NCI-H1930 (cell line): ENCODE results near the gene REV1.

Experiments used
- DNase-seq, 2 experiments: peaks; one replicate each; lab custom pipeline; 2025; lab: John Stamatoyannopoulos, UW

The REV1 gene

DNA sequence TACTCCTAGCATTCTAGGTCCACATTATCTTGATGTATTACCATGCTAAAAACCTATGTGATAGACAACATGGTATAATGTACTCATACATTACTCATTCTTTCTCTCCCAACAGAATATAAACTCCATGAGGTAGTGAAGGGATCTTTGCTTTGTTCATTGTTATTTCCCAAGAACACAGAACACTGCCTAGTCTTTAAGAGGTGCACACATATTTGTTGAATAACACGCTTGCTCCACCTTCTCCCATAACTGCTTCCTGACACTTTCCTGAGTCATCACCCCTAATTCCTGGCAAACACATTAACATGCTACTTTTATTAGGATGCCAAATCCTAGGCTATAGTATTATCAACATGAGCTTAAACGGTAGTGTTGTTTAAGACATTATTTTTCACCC is 41.3 kb downstream of the REV1 start:
- DNase-seq, result no peak

DNA sequence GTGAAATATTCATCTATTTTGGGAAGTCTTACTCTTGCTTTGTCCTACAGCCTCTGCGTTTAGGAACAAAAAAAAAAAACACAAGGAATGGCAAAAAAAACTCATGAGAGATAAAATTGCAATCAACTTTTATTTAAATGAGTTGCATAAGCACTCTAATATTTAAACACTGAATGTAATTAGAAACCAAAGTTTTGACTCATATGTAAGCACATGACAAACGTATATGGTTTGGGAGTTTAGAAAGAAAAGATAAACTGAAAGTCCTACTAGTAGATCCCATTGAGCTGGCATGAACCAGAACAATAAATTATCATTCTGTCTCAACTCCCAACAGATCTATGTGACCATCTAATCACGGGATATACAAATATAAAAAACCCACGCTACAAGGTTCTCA is 44.8 kb downstream of the REV1 start:
- DNase-seq, result no peak

DNA sequence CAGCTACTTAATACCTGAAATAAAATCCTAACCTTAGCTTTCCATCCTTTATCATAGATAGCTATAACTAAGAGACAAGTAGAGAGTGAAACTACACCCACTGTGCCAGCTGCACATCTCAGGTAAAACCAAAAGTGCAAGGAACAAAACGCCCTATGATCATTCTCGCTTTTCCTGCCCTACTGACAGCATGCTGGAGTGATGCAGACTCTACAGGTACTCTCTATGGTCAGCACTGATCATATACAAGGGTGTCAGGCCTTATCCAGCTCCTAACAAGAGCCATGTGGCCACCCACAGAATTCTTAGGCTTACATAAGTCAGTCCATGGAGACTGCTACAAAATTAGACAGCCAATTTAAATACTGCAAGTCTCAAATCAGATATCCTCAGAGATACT is 45.6 kb downstream of the REV1 start:
- DNase-seq, result no peak

DNA sequence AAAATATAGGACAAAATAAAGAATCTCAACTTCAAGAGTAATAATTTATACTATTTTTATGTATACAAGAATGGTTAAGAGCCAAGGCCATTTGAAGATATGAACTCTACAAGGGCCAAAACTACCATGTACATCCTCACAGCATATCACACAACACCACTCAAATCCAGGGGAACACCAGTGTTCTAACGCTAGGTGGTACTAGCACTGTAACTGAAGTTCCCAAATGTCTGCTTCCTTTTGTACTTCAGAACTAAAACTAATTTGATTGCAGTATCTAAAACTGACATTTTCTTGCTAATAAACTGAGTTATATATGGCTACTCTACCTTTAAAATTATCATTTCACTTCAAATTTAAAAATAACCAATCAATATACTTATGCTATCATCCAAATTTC is 47.0 kb downstream of the REV1 start:
- no peak for DNase-seq

DNA sequence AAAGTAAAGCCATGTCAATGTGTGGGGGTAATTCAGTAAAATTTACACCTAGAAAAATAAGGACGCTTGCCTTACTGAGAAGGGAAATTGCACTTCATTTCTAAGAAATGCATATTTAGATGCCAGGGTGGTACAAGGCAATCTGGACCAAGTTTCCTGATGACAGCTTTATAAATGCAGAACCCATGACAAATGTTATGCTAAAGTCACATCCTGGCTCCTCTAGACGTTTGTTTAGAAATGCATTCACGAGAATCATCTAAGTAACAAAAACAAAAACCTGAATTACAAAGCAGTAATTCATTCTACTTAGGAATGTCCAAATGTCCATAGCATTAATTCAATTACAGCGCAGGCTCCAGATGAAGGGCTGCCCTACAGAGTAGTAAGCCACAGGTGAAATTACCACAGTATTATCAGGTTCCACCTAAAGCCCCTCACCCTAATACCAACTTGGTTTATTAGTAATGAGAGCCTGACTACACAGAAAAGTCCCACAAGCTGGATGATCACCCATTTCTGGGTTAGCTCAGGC is 49.8 kb downstream of the REV1 start:
- no peak for DNase-seq

DNA sequence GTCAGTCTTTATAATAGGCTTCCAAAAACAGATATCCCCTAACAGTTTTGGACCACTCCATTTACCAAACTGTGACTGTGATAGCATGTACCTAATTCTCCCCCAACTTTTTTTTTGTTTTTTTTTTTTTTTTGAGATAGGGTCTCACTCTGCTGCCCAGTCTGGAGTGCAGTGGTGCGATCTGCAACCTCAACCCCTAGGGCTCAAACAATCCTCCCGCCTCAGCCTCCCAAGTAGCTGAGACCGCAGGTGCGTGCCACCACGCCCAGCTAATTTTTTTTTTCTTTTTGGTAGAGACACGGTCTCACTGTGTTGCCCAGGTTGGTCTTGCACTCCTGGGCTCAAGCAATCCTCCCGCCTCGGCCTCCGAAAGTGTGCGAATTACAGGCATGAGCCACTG is 52.9 kb downstream of the REV1 start:
- no peak for DNase-seq

DNA sequence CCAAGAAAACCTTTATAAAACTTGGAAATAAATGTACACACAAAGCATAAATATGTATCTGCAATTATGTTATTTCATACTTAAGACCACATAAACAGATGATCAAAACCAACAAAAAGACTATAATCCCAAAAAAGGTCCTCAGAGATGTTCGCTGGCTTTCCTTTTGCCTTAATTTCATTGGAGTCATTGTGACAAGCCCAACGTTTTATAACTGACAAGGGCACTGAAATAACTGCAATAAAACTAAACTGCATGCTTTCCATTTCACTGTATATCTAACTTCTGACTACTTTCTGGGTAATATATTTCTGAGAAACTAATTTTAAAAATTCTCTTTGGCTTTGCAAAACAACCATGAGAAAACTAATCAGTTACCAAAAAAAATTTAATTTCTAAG is 56.5 kb downstream of the REV1 start:
- DNase-seq, result no peak

DNA sequence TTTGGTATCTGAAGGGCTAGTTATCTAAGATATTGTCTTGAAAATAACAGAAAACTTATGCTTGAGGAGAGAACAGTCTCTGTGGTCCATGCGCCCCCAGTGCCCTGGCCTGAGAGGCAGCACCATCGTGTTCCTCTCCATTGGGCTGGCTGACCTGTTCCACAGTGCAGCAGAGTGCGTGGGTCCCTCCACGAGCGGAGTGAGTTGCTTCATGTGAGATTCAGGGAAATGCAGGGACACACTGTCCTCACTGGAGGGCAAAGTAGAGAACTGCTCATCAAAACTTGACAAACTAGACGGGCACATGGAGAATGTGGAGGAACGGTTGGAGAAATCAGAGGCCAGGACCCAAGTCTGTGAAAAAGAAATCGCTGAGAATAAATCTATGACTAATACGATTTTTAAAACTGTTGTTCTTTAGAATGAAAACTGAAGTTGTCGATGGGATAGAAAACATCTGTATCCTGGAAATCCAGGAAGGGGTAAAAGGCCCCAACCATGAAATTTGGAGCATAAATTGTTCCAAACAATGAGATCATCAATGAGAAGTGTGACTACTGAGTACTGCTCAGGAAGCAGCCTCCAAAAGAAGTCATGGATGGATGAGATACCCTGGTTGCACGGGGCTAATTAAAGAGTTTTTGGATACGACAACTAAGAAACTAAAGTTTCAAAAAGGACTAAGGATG is 58.1 kb downstream of the REV1 start:
- no peak for DNase-seq

DNA sequence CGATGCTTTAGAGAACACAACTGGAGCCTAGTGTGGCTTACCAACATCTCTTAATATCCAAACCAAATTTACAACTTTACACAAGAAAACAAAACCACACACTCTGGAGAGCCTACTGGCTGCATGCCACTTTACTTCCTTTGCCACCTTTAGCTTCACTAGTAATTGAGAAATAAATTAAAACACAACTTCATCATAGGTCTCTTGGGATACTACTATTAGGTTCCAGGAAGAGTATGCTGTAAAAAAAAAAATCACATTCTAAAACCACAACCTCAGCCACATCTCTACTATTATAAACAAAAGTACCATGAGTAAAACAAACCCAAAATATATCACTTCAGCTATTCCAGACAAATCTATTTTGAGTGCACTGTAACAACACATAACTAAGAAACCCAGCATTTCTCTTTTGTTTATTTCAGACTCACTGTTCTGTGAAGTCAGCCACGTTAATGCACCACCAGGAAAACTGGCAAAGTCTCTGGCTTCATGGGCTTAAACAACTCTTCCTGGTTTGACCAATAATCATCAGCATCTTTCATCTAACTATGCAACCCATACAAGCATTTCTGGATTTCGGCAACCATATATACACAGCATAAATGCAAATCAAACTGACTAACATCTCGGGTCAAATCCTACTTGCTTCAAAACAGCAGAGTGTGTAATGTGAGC is 59.1 kb downstream of the REV1 start:
- DNase-seq, result no peak

DNA sequence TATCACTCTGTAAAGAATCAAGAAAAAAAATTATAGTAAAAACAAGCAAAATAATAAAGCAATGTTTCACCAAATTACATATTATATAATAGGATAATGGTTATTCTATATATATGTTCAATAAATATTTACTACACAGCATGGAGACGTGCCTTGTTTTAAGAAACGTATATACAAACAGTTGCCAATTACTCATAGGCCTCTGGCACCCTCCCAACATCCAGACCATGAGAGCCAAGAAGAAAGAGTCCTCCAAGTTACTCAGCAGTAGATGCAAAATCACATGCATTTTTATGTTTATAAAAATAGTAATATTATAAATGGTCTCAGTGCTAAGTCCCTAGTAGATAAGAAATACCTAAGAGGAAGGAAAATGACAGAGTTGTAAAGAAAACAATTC is 64.8 kb downstream of the REV1 start:
- no peak for DNase-seq

DNA sequence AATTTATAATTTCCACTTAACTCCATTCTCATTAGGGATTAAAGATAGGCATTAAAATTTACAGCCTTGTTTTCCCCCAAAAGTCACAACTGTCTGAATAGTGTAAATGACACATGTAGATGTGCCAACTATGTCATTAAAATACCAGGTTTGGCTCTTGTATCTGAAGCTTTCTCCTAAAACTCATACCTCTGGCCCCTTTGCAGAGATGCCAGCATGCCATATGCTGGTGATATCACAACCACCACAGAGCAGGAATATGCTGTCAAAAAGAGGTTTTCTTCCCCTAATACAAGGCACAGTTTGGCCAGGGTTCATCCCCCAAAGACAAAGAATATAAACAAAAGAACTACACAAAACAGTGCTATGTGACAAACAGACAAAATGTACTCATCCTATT is 65.4 kb downstream of the REV1 start:
- no peak for DNase-seq

DNA sequence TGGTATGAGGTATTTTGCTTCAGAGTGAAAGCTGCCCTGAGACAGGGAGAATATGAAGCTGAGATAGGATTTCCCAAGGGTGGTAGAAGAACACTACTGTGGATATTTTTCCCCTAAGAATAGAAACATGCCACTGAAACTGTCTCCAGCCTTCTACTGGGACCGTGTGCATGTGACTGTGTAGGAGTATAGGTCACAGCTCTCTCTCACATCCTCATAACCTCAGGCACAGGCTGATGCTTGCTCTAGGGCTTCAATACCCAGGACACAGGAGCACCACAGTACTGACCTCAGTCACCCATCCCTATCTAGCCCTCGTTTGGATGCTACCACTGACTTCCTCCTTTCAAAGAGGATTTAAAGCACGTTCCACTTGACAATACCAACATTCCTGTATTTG is 67.2 kb downstream of the REV1 start:
- DNase-seq, result no peak

DNA sequence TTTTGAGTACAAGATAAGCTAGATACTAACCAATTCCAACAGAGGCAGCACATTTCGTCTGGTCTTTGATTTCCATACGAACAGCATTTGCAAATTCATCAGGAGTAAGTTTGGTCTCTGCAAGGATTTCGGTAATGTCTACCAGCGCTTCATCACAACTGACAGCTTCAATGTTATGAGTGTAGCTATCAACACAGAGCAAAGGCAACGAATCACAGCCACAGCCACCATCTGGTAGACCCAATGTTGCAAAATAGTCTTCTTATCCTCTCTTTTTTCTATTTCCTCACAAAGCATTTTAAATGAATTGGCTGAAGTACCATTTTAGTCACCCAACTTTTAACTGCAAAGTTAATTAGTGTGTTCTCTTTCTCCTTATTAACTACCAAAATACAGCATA is 68.3 kb downstream of the REV1 start:
- no peak for DNase-seq

DNA sequence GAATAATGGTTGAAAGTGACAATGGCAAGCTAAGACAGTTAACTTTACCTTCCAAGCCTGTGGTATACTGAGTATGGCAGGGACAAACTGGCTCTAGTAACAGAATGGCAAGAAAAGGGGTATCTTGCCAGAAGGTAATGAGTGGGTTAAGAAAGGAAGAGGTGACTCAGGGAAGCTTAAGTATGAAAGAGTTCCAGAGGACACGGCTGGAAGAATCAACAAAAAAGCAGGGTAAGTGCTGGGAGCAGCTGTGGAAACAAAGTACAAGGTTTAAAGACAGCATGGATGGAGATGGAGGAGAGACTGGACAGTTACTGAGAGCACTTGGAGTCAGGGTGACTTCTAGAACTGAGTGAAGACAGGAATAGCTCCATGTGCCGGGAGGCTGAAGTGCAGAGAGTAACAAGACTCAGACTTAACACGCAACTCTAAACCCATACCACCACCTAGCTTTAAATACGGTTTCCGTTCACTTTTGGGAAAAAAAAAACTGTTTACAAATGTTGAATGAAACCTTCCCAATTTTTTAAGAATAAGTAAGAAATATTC is 69.0 kb downstream of the REV1 start:
- no peak for DNase-seq

DNA sequence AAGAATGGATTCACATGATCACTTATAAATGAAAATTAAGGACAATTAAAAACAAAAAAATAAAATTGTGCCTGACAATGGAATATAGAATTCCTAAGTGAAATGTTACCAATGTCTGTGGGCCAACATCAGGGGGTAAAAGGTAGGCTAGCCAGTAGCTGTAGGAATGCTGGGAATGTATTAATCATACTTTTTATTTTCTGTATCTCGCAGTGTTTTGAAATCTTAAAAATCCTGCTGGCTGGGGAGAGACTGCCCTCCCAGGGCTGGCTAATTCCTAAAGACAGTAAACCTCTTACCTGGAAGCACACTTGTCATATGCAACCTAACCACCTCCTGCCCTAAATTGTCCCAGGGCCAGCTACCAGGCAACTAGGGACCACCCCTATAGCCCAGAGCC is 69.8 kb downstream of the REV1 start:
- DNase-seq, result no peak

DNA sequence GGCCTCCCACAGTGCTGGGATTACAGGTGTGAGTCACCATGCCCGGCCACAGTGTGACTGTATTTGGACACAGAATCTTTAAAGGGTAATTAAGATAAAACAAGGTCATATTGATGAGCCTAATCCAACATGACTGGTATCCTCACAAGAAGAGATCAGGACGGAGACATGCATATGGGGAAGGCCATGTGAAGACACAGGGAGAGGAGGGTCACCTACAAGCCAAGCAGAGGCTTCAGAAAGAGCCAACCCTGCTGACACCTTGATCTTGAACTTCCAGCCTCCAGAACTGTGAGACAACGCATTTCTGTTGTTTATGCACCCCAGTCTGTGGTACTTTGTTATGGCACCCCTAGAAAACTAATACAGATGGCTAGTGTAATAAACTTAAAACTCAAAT is 72.4 kb downstream of the REV1 start:
- DNase-seq, result no peak

DNA sequence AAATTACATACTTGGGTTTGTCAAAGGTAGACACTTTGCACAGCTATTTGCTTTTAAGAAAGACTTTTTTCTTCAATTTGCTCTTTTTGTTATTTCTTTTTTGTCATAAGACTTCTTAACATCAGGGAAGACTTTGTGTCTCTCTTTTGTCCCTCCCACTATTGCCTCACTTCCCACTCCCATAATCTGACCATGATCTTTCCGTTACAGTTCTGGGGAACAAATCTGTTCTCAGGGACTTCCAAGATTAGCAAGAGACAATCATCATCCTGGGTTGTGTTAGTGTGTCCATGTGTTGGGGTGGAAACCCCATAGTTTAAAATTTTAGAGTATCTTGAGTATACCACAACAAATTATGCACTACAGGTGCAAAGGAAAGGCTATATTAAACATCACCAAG is 75.3 kb downstream of the REV1 start:
- DNase-seq, result no peak

DNA sequence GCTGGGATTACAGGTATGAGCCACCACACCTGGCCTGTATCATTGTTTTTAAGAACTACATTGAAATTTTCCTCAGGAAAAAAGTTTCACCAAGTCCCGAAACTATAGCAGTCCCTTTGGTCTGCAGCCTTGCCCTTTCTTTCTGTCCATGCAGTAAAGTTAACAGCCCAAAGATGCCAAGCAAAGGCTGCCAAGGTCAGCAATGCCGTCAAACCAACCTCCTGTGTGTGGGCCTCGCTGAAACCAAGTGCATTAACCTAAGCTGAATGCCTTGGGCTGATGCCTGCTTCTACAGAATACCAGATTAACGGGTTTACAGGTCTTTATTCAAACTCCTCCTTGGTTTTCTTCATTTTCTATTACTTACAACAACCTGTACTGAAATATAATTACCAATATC is 79.5 kb downstream of the REV1 start:
- no peak for DNase-seq

DNA sequence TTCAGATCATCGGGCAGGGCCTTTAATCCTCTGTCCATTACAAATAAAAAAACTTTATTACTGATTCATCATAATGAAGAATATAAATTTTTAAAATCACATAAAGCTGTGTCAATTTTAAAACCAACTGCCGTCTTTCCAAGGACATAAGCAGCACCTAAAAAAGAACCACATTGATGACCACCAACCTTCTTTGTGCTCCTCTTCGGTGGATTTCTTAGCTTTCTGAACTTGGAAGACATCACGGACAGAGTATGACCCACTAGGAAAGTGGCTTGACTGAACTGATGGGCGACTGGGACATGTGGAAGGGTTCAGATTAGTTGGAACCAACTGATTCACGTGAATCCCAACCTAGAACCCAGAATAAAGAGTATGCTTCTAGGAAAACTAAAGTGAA is 83.7 kb downstream of the REV1 start:
- no peak for DNase-seq

DNA sequence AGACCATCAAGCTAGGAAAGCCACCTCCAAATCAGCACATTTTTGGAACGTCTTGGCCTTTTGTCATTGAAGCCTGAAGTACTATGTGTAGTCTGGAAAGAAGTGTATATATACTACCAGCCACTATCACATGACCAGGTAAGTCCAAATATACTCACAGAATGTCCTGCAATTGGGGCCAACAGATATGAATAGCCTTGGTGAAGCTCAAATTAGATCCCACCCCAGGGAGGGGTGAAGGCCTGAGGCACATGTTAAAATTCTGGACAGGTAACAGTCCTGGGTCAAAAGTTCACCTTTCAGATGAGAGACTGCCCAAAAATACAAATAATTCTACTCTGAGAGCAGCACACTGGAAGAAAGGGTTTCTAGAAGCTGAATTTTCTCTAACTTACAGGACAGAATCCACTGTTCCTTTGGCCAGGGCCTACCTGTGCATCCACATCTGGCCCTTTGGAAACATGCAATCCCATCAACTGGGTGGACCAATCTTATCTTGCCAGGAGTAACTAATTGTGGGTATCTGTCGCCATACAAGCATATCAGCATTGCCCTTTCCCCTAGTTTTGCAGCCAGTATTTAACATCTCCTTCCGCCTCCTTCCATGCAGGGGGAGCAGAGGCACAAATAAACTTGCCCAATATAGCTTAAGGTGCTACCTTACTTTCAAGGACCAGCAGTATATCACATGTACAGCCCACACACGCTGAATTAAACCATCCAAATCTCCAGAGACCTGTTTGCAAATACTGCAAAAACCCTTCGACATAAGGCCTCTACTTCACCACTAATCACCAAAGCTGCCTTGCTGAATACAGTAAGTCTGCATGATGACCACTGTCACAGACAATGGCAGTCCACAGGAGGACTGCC is 84.8 kb downstream of the REV1 start:
- no peak for DNase-seq

DNA sequence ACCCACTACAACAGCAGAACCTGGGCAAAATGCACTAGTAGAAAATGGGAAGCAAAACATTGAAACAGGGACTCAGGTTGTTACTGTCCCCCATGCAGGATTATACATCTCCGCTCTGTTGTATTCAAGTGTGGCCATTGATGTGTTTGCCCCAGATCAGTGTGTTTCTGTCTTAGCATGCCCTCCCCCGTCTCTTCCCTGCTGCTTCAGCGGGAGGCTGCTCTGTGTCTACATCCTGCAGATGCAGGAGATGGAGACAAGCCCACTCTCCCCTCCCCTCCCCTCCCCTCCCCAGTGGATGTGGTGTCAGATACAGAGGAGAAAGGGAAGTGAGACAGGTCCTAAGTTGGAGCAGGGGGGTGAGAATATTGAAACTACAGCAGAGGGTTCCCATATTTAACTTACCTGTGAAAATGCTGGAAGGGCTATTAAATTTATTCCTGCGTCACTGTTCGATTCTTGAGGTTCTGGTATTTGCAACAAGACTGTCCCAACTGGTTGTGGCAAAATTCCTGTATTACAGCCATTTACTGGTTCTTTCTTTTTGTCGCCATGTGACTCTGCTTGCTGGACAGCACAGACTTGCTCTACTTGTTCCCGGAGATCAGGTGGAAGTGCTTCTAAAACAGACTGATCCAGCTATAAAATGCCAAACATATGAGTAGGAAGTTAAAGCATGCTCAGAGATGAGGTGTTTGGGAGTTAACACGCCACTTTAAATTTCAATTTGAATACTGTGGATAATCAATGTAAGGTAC is 85.6 kb downstream of the REV1 start:
- no peak for DNase-seq

DNA sequence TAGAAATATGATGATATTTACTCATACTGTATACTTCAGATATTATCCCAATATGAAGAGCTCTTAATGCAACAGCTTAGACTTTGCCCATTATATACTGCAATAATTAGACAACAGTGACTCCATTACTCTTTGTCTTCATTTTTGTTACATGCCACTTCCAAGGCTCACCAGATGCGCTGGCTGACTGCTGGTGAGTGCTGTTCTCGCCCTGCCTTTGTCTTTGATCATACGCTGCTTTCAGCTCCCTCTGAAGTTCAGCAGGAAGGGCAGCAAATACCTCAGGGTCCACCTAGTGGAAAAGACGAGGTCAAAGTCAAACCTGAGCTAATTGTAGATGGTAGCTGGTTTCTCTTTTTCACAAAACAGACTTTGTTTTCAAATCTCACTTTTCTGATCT is 86.3 kb downstream of the REV1 start:
- no peak for DNase-seq
